ENCODE results near the gene RAMP3. TPM values are rescaled to one million over a fixed set of nuclear protein-coding genes. Genes with fewer than 3 reads are reported as not detected.

RAMP3 gene
- total and polyA plus RNA-seq, 10 of the 15 experiments (the other 5 are each of a cell fraction or from before 2014, with no cell fraction given) = not detected

DNA sequence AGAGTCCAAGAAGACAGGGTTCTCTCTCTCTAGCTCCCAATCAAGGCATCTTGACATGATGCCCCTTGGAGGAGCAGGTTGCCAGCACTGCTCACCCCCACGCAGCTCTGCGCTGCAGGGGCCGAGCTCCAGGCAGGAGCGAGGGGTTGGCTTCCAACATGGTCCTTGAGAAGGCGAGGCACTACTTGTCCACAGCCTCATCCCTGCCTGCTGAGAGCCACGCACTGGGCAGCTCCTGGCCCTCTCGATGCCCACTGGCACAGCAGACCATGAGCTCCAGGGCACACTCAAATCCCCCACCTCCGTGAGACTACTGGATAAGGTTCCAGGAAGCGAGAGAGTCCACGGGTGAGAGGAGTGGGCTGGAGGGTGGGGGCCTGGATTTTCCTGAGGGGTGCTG, 31.1 kb downstream of the RAMP3 start:
- BruUV-seq (replicated peaks) = no TSS peak
- TF ChIP-seq, protein P1, sequence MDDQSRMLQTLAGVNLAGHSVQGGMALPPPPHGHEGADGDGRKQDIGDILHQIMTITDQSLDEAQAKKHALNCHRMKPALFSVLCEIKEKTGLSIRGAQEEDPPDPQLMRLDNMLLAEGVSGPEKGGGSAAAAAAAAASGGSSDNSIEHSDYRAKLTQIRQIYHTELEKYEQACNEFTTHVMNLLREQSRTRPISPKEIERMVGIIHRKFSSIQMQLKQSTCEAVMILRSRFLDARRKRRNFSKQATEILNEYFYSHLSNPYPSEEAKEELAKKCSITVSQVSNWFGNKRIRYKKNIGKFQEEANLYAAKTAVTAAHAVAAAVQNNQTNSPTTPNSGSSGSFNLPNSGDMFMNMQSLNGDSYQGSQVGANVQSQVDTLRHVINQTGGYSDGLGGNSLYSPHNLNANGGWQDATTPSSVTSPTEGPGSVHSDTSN (IDR thresholded peaks at IDR 0.05; ENCODE audit: insufficient replicate concordance, low read depth, low read length) = no peak
- TF ChIP-seq, protein P2, sequence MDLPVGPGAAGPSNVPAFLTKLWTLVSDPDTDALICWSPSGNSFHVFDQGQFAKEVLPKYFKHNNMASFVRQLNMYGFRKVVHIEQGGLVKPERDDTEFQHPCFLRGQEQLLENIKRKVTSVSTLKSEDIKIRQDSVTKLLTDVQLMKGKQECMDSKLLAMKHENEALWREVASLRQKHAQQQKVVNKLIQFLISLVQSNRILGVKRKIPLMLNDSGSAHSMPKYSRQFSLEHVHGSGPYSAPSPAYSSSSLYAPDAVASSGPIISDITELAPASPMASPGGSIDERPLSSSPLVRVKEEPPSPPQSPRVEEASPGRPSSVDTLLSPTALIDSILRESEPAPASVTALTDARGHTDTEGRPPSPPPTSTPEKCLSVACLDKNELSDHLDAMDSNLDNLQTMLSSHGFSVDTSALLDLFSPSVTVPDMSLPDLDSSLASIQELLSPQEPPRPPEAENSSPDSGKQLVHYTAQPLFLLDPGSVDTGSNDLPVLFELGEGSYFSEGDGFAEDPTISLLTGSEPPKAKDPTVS (IDR thresholded peaks at IDR 0.05; ENCODE audit: low read depth, low read length) = no peak
- TF ChIP-seq RBBP5 (conservative IDR thresholded peaks at IDR 0.05) (no peak), TARDBP (IDR thresholded peaks at IDR 0.05; ENCODE audit: borderline replicate concordance) (no peak), DPF2 (IDR thresholded peaks at IDR 0.05) (no peak), NFYA (IDR thresholded peaks at IDR 0.05; ENCODE audit: borderline replicate concordance, low read depth, low read length) (no peak), CREM (IDR thresholded peaks at IDR 0.05; ENCODE audit: low read depth) (no peak), NR2F1 (conservative IDR thresholded peaks at IDR 0.05) (no peak)
- TF ChIP-seq, protein P3, sequence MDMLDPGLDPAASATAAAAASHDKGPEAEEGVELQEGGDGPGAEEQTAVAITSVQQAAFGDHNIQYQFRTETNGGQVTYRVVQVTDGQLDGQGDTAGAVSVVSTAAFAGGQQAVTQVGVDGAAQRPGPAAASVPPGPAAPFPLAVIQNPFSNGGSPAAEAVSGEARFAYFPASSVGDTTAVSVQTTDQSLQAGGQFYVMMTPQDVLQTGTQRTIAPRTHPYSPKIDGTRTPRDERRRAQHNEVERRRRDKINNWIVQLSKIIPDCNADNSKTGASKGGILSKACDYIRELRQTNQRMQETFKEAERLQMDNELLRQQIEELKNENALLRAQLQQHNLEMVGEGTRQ (IDR thresholded peaks at IDR 0.05; ENCODE audit: borderline replicate concordance, low read depth, low read length) = no peak
- TF ChIP-seq, protein P4, sequence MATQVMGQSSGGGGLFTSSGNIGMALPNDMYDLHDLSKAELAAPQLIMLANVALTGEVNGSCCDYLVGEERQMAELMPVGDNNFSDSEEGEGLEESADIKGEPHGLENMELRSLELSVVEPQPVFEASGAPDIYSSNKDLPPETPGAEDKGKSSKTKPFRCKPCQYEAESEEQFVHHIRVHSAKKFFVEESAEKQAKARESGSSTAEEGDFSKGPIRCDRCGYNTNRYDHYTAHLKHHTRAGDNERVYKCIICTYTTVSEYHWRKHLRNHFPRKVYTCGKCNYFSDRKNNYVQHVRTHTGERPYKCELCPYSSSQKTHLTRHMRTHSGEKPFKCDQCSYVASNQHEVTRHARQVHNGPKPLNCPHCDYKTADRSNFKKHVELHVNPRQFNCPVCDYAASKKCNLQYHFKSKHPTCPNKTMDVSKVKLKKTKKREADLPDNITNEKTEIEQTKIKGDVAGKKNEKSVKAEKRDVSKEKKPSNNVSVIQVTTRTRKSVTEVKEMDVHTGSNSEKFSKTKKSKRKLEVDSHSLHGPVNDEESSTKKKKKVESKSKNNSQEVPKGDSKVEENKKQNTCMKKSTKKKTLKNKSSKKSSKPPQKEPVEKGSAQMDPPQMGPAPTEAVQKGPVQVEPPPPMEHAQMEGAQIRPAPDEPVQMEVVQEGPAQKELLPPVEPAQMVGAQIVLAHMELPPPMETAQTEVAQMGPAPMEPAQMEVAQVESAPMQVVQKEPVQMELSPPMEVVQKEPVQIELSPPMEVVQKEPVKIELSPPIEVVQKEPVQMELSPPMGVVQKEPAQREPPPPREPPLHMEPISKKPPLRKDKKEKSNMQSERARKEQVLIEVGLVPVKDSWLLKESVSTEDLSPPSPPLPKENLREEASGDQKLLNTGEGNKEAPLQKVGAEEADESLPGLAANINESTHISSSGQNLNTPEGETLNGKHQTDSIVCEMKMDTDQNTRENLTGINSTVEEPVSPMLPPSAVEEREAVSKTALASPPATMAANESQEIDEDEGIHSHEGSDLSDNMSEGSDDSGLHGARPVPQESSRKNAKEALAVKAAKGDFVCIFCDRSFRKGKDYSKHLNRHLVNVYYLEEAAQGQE (IDR thresholded peaks at IDR 0.05; ENCODE audit: low read depth, low read length) = no peak
- TF ChIP-seq, protein P5, sequence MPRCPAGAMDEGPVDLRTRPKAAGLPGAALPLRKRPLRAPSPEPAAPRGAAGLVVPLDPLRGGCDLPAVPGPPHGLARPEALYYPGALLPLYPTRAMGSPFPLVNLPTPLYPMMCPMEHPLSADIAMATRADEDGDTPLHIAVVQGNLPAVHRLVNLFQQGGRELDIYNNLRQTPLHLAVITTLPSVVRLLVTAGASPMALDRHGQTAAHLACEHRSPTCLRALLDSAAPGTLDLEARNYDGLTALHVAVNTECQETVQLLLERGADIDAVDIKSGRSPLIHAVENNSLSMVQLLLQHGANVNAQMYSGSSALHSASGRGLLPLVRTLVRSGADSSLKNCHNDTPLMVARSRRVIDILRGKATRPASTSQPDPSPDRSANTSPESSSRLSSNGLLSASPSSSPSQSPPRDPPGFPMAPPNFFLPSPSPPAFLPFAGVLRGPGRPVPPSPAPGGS (IDR thresholded peaks at IDR 0.05; ENCODE audit: borderline replicate concordance, insufficient read depth, low read depth, low read length, poor library complexity, severe bottlenecking) = no peak
- TF ChIP-seq, protein P6, sequence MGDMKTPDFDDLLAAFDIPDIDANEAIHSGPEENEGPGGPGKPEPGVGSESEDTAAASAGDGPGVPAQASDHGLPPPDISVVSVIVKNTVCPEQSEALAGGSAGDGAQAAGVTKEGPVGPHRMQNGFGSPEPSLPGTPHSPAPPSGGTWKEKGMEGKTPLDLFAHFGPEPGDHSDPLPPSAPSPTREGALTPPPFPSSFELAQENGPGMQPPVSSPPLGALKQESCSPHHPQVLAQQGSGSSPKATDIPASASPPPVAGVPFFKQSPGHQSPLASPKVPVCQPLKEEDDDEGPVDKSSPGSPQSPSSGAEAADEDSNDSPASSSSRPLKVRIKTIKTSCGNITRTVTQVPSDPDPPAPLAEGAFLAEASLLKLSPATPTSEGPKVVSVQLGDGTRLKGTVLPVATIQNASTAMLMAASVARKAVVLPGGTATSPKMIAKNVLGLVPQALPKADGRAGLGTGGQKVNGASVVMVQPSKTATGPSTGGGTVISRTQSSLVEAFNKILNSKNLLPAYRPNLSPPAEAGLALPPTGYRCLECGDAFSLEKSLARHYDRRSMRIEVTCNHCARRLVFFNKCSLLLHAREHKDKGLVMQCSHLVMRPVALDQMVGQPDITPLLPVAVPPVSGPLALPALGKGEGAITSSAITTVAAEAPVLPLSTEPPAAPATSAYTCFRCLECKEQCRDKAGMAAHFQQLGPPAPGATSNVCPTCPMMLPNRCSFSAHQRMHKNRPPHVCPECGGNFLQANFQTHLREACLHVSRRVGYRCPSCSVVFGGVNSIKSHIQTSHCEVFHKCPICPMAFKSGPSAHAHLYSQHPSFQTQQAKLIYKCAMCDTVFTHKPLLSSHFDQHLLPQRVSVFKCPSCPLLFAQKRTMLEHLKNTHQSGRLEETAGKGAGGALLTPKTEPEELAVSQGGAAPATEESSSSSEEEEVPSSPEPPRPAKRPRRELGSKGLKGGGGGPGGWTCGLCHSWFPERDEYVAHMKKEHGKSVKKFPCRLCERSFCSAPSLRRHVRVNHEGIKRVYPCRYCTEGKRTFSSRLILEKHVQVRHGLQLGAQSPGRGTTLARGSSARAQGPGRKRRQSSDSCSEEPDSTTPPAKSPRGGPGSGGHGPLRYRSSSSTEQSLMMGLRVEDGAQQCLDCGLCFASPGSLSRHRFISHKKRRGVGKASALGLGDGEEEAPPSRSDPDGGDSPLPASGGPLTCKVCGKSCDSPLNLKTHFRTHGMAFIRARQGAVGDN (IDR thresholded peaks at IDR 0.05) = no peak

More for the DNA sequence above, 31.1 kb downstream of the RAMP3 start:
- CTCF ChIA-PET = no interaction called here
- no peaks in the 10 kb centered on the region; the same call in 2 of the 3 replicates for H3K9me3 ChIP-seq (replicated peaks; ENCODE audit: control insufficient read depth, insufficient read depth, low read length)
- SMC1A ChIA-PET (ENCODE audit: uncharacterized antibody, unreplicated experiment) = no interaction called here
- H3K4me1 ChIP-seq (ENCODE audit: control insufficient read depth, insufficient read depth, low read length) = no peaks in the 10 kb centered on the region
- H3K4me3 ChIP-seq = no peak overlapping the region
- no peaks in the 10 kb centered on the region for H4K20me1 ChIP-seq (ENCODE audit: control insufficient read depth, insufficient read depth)
- H3K79me2 ChIP-seq (ENCODE audit: control insufficient read depth, insufficient read depth, low read length) = no peaks in the 10 kb centered on the region
- intact Hi-C loops (cut with micrococcal nuclease; ENCODE audit: unreplicated experiment) = no loop called here
- H3K36me3 ChIP-seq (ENCODE audit: control insufficient read depth in 2 of 2, insufficient read depth in 2 of 2, low read length in 1 of 2) = no peaks in the 10 kb centered on the region
- in situ Hi-C loops (cut with MboI) = no loop called here
- RAD21 ChIA-PET (ENCODE audit: unreplicated experiment) = no interaction called here
- POLR2A ChIA-PET = no interaction called here
- no peak overlapping the region for H2AFZ ChIP-seq (ENCODE audit: control insufficient read depth, low read depth, low read length)
- FAIRE-seq = no peak
- no peaks in the 10 kb centered on the region for H3K27me3 ChIP-seq (replicated peaks in 1 of 2; ENCODE audit: control insufficient read depth in 2 of 2, insufficient read depth in 2 of 2, low read length in 1 of 2)
- DNase-seq (ENCODE audit: low read depth, low spot score) = no peak
- H3K27ac ChIP-seq (ENCODE audit: control insufficient read depth, insufficient read depth) = no peak overlapping the region
- no peak overlapping the region for H3K9ac ChIP-seq (ENCODE audit: control insufficient read depth, insufficient read depth, low read length)
- no peak for ATAC-seq
- no peak overlapping the region for H3K4me2 ChIP-seq (ENCODE audit: control insufficient read depth, insufficient read depth)
- 38% methylated on average over 10 of the region's 10 CpGs for WGBS (ENCODE audit: insufficient coverage, insufficient replicate concordance, low lambda C conversion rate, missing lambda C conversion rate)

Data from GM12878 (cell line).